ENCODE measurements around the gene MORC2.

MORC2 gene

GRCh38 chr22:30949934-30950660 is 18.5 kb downstream of the MORC2 start:
- no peak for DNase-seq (ENCODE audit: low spot score)

GRCh38 chr22:30948930-30949342 is 19.6 kb downstream of the MORC2 start:
- DNase-seq (ENCODE audit: low spot score), result no peak

GRCh38 chr22:30947816-30948454 is 20.6 kb downstream of the MORC2 start:
- peak; percentile 58 for DNase-seq (ENCODE audit: low spot score)

GRCh38 chr22:30947173-30947815 is 21.3 kb downstream of the MORC2 start:
- peak; percentile 30 for DNase-seq (ENCODE audit: low spot score)

- DNase-seq (ENCODE audit: low spot score), result no peak
Measured at GRCh38 chr22:30946354-30946753, 22.2 kb downstream of the MORC2 start.

- no peak for DNase-seq (ENCODE audit: low spot score)
Measured at GRCh38 chr22:30945653-30946052, 22.9 kb downstream of the MORC2 start.

GRCh38 chr22:30944986-30945385 is 23.6 kb downstream of the MORC2 start:
- no peak for DNase-seq (ENCODE audit: low spot score)

- DNase-seq (ENCODE audit: low spot score), result no peak
Measured at GRCh38 chr22:30943368-30943767, 25.2 kb downstream of the MORC2 start.

- no peak for DNase-seq (ENCODE audit: low spot score)
Measured at GRCh38 chr22:30941363-30941740, 27.2 kb downstream of the MORC2 start.

- no peak for DNase-seq (ENCODE audit: low spot score)
Measured at GRCh38 chr22:30940685-30941362, 27.8 kb downstream of the MORC2 start.

GRCh38 chr22:30934053-30934452 is 34.5 kb downstream of the MORC2 start:
- no peak for DNase-seq (ENCODE audit: low spot score)

GRCh38 chr22:30933457-30933856 is 35.1 kb downstream of the MORC2 start:
- no peak for DNase-seq (ENCODE audit: low spot score)

- no peak for DNase-seq (ENCODE audit: low spot score)
Measured at GRCh38 chr22:30932661-30933060, 35.9 kb downstream of the MORC2 start.

- no peak for DNase-seq (ENCODE audit: low spot score)
Measured at GRCh38 chr22:30931541-30932300, 36.9 kb downstream of the MORC2 start.

GRCh38 chr22:30930228-30930627 is 38.3 kb downstream of the MORC2 start:
- DNase-seq (ENCODE audit: low spot score), result no peak

GRCh38 chr22:30928401-30928800 is 40.2 kb downstream of the MORC2 start:
- no peak for DNase-seq (ENCODE audit: low spot score)

- DNase-seq (ENCODE audit: low spot score), result no peak
Measured at GRCh38 chr22:30927806-30928205, 40.8 kb downstream of the MORC2 start.

- DNase-seq (ENCODE audit: low spot score), result no peak
Measured at GRCh38 chr22:30926706-30927105, 41.9 kb downstream of the MORC2 start.

GRCh38 chr22:30925667-30926066 is 42.9 kb downstream of the MORC2 start:
- DNase-seq (ENCODE audit: low spot score), result no peak

- DNase-seq (ENCODE audit: low spot score), result no peak
Measured at GRCh38 chr22:30923168-30923900, 45.2 kb downstream of the MORC2 start.

GRCh38 chr22:30922151-30922611 is 46.4 kb downstream of the MORC2 start:
- peak; percentile 51 for DNase-seq (ENCODE audit: low spot score)
